ENCODE results near the gene WDR82.
"Not testable (repeated sequence)": the region's sequence is repeated elsewhere in the genome, so short reads cannot be mapped to it uniquely, and the experiment has no call there.

Gene WDR82

DNA sequence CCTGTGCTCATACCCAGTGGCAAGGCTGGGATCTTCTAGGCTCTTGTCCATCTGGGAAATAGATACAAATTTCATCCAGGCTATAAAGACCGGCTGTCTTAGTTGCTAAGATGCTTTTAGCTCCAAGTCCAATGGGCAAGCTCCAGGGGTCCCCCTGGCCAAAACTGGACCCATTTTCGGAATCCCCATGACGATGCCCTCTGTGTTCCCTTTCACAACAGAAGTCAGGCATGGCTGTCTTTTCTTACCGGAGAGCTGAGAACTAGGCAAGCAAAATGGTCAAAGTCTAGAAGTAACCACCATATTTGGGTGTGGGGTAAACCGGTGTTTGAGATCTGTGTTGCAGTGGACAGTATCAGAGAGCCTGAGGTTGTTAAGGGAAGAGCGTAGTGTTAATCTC lies 10.2 kb upstream of the WDR82 start:
- DNase-seq: no peak

GRCh38 chr3:52286777-52287110 lies 8.3 kb upstream of the WDR82 start:
- no peak for DNase-seq

GRCh38 chr3:52284051-52284450 lies 5.6 kb upstream of the WDR82 start:
- not testable (repeated sequence) for DNase-seq

GRCh38 chr3:52283306-52283705 lies 4.9 kb upstream of the WDR82 start:
- DNase-seq: no peak

- DNase-seq: peak; percentile 38 to 71
Observed at GRCh38 chr3:52281981-52282801, 3.7 kb upstream of the WDR82 start.

DNA sequence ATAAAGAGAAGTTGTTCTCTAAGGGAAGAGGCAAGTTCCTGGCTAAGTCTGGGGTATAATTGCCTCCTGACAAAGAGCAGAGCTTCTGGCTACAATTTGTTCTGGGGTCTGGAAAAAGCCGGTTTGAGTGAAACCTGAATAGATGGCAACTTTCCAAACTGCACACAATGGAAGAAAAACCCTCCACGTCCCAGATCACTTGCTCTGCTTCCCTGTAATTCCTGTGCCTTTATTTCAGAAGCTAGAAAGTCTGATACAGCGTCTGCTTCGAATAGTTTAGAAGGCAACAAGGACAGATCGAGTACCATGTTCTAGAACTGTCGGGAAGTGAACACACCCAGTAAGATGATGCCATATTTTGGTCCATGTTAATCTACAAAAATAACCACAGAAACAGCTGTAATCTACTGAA lies 1.6 kb upstream of the WDR82 start:
- DNase-seq: no peak

DNA sequence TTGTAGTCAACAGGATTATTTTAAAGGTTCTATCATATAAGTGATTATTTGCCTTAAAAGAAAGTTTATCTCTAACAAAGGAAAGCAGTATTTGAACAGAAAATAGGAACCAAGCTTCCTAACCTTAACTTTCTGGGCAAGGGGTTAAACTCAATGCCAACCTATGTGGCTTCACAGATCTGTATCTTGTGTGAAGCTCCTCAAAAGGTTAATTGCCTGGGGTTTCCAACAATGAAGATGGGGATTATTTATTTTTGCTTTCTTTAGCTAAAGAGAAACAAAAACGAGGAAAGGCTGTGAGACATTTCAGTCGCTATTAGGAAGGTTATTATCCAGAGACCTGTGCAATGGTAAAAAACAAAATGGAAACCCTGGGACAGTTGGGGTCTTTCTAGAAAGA lies 1.1 kb upstream of the WDR82 start:
- DNase-seq: peak in 1 of 2 donors; percentile 51

GRCh38 chr3:52277972-52278509 lies 408 bp downstream of the WDR82 start:
- no peak for DNase-seq

DNA sequence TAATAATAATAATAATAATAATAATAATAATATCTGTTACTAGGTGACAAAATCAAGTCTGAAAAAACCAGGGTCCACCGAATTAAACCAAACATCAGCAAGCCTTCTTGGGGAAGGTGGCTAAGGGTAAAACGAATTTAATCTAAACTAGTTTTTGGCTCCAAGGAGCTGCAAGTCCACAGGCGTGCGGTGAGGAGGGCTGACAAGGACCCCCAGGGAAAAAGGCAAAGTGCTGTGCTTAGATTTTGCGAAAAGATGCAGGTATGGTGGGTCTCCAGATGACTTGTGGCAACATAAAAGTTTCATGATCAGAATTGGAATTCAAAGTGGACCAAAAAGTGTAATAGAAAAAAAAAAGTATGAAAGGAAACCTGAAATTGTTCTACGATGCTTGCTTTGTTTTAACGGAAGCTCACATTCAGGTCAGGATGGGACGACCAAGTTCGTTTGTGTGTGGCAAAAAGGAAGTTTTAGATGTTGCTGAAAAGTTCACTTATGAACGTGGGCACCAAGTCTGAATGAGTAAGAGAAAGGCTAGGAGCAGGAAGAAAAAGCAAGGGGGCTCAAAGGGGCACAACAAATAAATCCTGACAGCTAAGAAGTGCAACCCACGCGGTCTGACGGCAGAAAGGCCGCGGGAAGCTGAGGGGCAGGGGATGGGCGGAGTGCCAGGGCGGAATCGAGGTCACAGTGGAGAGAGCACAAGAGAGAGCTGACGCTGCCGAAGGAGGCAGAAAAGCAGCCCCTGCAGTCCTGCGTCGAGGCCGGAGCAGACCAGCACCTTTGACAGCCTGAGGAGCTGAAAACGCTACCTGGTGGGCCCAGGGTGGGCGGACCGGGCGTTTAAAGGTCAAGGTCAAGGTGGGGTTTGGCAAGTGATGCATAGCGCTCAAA lies 1.1 kb downstream of the WDR82 start:
- peak; percentile 70 to 75 for DNase-seq

- DNase-seq: not testable (repeated sequence)
Observed at GRCh38 chr3:52274781-52275180, 3.7 kb downstream of the WDR82 start.

DNA sequence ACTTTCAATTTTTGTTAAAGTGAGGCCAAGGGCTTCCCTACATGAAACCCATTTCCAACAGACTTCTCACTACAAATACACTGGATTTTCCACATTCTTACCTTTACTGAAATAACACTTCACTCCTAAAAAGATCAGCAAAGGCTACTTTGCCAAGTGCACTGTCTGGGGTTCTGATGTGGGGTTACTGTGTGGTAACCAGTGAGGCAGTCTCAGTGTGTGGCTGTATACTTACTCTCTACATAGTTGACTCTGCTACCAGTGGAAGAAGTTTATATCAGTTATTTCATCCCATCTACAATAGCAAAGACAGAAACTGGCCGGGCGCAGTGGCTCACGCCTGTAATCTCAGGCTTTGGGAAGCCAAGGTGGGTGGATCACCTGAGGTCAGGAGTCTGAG lies 5.6 kb downstream of the WDR82 start:
- DNase-seq: no peak

DNA sequence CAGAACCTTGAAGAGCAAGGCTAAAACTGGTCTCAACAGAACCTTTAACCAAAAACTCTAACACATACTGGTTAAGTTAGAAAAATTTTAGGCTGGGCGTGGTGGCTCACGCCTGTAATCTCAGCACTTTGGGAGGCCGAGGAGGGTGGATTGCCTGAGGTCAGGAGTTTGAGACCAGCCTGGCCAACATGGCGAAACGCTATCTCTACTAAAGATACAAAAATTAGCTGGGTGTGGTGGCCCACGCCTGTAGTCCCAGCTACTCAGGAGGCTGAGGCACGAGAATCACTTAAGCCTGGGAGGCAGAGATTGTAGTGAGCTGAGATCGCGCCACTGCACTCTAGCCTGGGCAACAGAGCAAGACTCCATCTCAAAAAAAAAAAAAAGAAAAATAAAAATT lies 6.3 kb downstream of the WDR82 start:
- not testable (repeated sequence) for DNase-seq

DNA sequence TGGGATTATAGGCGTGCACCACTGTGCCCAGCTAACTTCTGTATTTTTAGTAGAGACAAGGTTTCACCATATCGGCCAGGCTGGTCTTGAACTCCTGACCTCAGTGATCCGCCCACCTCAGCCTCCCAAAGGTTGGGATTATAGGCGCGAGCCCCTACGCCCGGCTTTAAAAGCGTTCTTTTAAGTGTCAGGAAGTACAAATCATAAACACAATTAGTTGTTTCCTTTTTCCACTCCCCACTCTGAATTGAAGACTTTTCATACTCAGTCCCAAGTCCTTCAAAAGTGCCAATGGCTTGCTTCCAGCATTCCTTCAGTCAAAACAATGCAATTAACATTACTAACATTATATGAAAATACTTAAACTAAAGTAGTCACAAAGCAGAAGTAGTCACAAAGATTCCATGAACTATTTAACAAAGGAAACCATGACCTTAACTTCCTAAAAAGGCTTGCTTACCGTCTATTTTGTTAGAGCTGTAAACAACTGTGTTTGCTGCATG lies 8.1 kb downstream of the WDR82 start:
- no peak for DNase-seq

- DNase-seq: no peak
Observed at GRCh38 chr3:52269776-52270175, 8.7 kb downstream of the WDR82 start.

GRCh38 chr3:52268036-52268435 lies 10.4 kb downstream of the WDR82 start:
- peak; percentile 71 to 75 for DNase-seq

DNA sequence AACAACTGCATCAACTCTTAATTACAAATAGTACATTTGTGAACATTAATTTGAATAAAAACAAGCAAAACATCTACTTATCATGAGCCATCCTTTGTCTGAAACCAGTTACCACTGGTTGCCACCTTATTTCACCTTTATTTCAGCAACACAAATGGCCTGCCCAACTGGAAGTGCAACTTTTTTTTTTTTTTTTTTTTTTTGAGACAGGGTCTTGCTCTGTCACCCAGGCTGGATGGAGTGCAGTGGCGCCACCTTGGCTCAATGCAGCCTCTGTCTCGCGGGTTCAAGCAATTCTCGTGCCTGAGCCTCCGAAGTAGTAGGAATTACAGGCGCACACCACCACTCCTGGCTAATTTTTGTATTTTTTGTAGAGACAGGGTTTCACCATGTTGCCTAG lies 13.1 kb downstream of the WDR82 start:
- DNase-seq: no peak

DNA sequence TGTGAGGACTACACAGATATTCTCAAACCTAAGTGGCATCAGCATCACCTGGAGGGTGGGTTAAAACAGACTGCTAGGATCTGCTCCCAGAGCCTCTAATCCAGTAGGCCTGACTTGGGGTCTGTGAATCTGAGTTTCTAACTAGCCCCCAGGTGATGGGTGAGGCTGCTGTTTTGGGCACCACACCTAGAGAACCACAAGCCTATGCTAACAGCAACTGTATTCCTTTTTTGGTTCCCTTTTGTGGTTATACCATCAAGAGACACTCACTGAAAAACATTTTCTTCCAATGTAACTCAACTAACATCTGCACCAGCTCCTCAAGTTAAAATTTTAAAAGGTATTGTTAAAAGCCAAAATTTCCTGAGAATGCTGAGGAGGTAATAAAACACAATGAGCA lies 16.0 kb downstream of the WDR82 start:
- DNase-seq: no peak

DNA sequence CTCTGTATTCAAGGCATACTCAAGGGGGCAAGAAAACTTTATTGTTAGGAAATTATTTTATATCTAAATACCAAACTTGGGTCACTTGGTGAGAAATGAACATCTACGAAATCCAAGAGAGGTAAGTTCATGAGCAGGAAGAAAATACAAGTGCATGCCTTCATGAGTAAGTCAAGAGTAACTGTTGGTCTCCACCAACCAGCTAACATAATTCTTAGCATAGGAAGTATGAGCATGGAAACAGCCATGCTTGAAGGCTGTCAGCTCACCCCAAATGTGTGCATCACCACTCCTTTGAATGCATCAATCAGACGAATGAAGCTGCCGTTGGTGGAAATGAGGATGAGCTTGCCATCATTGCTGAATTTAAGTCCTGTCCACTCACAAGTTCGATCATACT lies 19.0 kb downstream of the WDR82 start:
- DNase-seq: no peak

DNA sequence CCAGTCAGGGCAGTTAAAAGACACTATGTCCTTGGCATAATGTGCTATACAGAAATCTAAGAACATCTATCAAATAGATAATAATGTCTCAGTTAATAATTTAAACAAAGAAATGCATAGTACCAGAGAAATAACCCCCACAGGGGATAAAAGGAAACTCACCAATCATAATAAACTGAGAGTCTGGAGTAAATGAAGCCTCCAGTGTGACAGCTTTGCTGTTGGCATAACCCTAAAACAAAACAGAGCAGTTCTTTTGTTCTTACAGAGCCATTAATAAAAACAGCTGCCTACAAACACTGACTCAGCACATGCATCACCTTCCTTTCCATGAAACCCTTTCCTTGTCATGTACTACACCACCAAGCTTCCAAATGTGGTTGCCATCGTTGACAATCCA lies 19.4 kb downstream of the WDR82 start:
- no peak for DNase-seq

GRCh38 chr3:52257911-52258310 lies 20.5 kb downstream of the WDR82 start:
- no peak for DNase-seq

DNA sequence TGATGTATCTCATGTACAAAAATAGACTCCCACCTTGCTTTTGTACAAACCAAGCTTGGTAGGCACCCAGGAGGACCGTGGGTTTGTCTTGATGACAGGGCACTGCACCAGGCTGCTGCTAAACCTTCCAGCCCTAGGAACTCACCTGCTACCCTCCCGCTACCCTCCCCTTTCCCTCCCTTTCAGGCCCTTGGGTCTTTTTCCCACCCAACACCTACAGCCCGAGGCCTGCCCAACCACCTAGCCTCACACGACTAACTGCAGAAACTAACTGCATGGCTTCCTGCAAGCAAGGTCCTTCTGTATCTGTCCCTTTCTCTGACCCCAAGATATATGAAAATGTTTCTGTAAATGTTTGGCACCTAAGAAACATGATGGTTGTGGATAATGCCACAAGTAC lies 21.8 kb downstream of the WDR82 start:
- DNase-seq: no peak

GRCh38 chr3:52256159-52256558 lies 22.3 kb downstream of the WDR82 start:
- no peak for DNase-seq

GRCh38 chr3:52254608-52255007 lies 23.8 kb downstream of the WDR82 start:
- DNase-seq: no peak
